HepG2 (cell line): Measurements from ENCODE around the gene NUDT3. TPM values are rescaled to one million over a fixed set of nuclear protein-coding genes. Genes with fewer than 3 reads are reported as not detected.
A peak's percentile ranks its signal among the peaks of the same experiment; 100 is the strongest.

Experiments
- ATF7 ChIP-seq, 2 experiments: fragments of 450-650 bp in 1 of 2; sonication (generic) in 1 of 2; formaldehyde crosslinking in 1 of 2; IDR thresholded peaks; 2 replicates each; pipeline versions ENCODE4 v1.4.0 to v1.6.1; 2016 to 2020; ENCODE audit warnings: antibody characterized with exemption in 1 of 2, mild to moderate bottlenecking in 1 of 2, missing genetic modification reagents in 1 of 2
- ATM ChIP-seq: fragments of 450-650 bp; IDR thresholded peaks from 2 replicates; pipeline ENCODE4 v1.7.1; 2017; ENCODE audit warnings: mild to moderate bottlenecking, borderline replicate concordance
- EED ChIP-seq: sonication (generic); formaldehyde crosslinking; IDR thresholded peaks from 2 replicates; pipeline ENCODE4 v1.5.0; 2020; ENCODE audit warnings: mild to moderate bottlenecking, missing genetic modification reagents
- KDM4B ChIP-seq: sonication (generic); formaldehyde crosslinking; IDR thresholded peaks from 2 replicates; pipeline ENCODE4 v1.4.0; 2020; ENCODE audit warnings: missing genetic modification reagents
- KLF12 ChIP-seq: sonication (generic); formaldehyde crosslinking; IDR thresholded peaks from 2 replicates; pipeline ENCODE4 v1.4.0; 2020; ENCODE audit warnings: missing genetic modification reagents, borderline replicate concordance
- KLF13 ChIP-seq: sonication (generic); formaldehyde crosslinking; IDR thresholded peaks from 2 replicates; pipeline ENCODE4 v1.4.0; 2020; ENCODE audit warnings: mild to moderate bottlenecking, missing genetic modification reagents
- MAFF ChIP-seq: IDR thresholded peaks from 2 replicates; pipeline ENCODE4 v1.6.1; 2011; ENCODE audit warnings: low read depth, low read length, improper control_type of control experiment
- ONECUT2 ChIP-seq: sonication (generic); formaldehyde crosslinking; IDR thresholded peaks from 2 replicates; pipeline ENCODE4 v1.4.0; 2020; ENCODE audit warnings: missing genetic modification reagents
- PRPF4 ChIP-seq: fragments of 200-400 bp; formaldehyde crosslinking; IDR thresholded peaks from 2 replicates; pipeline ENCODE4 v1.6.1; 2016; ENCODE audit warnings: low read length, low read depth; ENCODE audit not compliant: poor library complexity, severe bottlenecking
- SMAD9 ChIP-seq: sonication (generic); formaldehyde crosslinking; IDR thresholded peaks from 2 replicates; pipeline ENCODE4 v1.5.1; 2020; ENCODE audit warnings: mild to moderate bottlenecking, missing genetic modification reagents
- SMARCC2 ChIP-seq: fragments of 450-650 bp; IDR thresholded peaks from 2 replicates; pipeline ENCODE4 v1.6.1; 2017; ENCODE audit warnings: antibody characterized with exemption, mild to moderate bottlenecking
- SOX13 ChIP-seq, 3 experiments: fragments of 450-650 bp in 1 of 3; sonication (generic) in 1 of 3; formaldehyde crosslinking in 1 of 3; IDR thresholded peaks in 2 of 3; conservative IDR thresholded peaks in 1 of 3; 2 replicates each; pipeline versions ENCODE4 v1.5.0 to v1.6.1; 2016 to 2020; ENCODE audit warnings: antibody characterized with exemption in 1 of 3, mild to moderate bottlenecking in 1 of 3, missing compliant biosample characterization in 1 of 3, missing genetic modification reagents in 1 of 3, moderate library complexity in 1 of 3
- SP2 ChIP-seq: sonication (generic); formaldehyde crosslinking; IDR thresholded peaks from 2 replicates; pipeline ENCODE4 v1.5.1; 2020; ENCODE audit warnings: mild to moderate bottlenecking, missing genetic modification reagents
- TEAD2 ChIP-seq: sonication (generic); formaldehyde crosslinking; IDR thresholded peaks from 2 replicates; pipeline ENCODE4 v1.9.0; 2021; ENCODE audit warnings: missing genetic modification reagents
- TOPORS ChIP-seq: sonication (generic); formaldehyde crosslinking; IDR thresholded peaks from 2 replicates; pipeline ENCODE4 v1.8.0; 2023; ENCODE audit warnings: mild to moderate bottlenecking, missing genetic modification reagents
- ZFP36L1 ChIP-seq: sonication (generic); formaldehyde crosslinking; IDR thresholded peaks from 2 replicates; pipeline ENCODE4 v1.8.0; 2022; ENCODE audit warnings: mild to moderate bottlenecking, missing genetic modification reagents, moderate library complexity
- ZNF552 ChIP-seq: sonication (generic); formaldehyde crosslinking; IDR thresholded peaks from 2 replicates; pipeline ENCODE4 v1.9.0; 2022; ENCODE audit warnings: missing genetic modification reagents, mild to moderate bottlenecking, borderline replicate concordance
- ZNF816 ChIP-seq: sonication (generic); formaldehyde crosslinking; IDR thresholded peaks from 2 replicates; pipeline ENCODE4 v1.8.0; 2022; ENCODE audit warnings: missing genetic modification reagents, mild to moderate bottlenecking, borderline replicate concordance
- polyA plus RNA-seq, 8 experiments: library from polyadenylated mRNA; depleted of rRNA in 3 of 8; stranded (reverse) in 7 of 8; unstranded in 1 of 8; fragments of >200 nt; fragmentation: Illumina TruSeq in 4 of 8; extraction: Trizol in 4 of 8; gene quantifications; 2 replicates each; pipeline versions ENCODE4 v1.2.1 to v1.2.3, GENCODE V29; 2011 to 2016; ENCODE audit warnings: low read depth in 4 of 8, missing spikeins in 1 of 8, mixed read lengths in 1 of 8; ENCODE audit not compliant: insufficient read depth in 1 of 8
- total RNA-seq, 5 experiments: library from RNA; depleted of rRNA; stranded (reverse); fragments of >200 nt; fragmentation: Illumina TruSeq; extraction: Trizol; gene quantifications; 2 replicates each; pipeline ENCODE4 v1.2.3, GENCODE V29; 2016; ENCODE audit warnings: low read depth in 1 of 5
- TF ChIP-seq, protein P1 (sequence below), 2 experiments: sonication (generic) in 1 of 2; formaldehyde crosslinking in 1 of 2; IDR thresholded peaks; 2 replicates each; pipeline versions ENCODE4 v1.6.1 to v1.9.0; 2014 to 2022; ENCODE audit warnings: antibody characterized with exemption in 1 of 2, borderline replicate concordance in 1 of 2, inconsistent platforms in 1 of 2, low read depth in 1 of 2, missing genetic modification reagents in 1 of 2
- TF ChIP-seq, protein P2 (sequence below): sonication (generic); formaldehyde crosslinking; IDR thresholded peaks from 2 replicates; pipeline ENCODE4 v1.8.0; 2022; ENCODE audit warnings: mild to moderate bottlenecking, missing genetic modification reagents, borderline replicate concordance

Gene NUDT3
- total and polyA plus RNA-seq, 2 of the 13 experiments (the other 11 are each of a cell fraction or from before 2014, with no cell fraction given) = 20.2 to 20.6 TPM

GRCh38 chr6:34237722-34238584 is 154.5 kb downstream of the NUDT3 start (continued):
- peak; percentile 95 for TF ChIP-seq ZNF552 (CRISPR knock-in tag)
- peak; percentile 99 for TF ChIP-seq EED
- TF ChIP-seq SOX13 (IDR thresholded peaks at IDR 0.05) = no peak
- TF ChIP-seq SOX13 (CRISPR knock-in tag; conservative IDR thresholded peaks at IDR 0.05 in 1 of 2, IDR thresholded peaks at IDR 0.05 in 1 of 2) = peak in 1 of 2 experiments; percentile 11; a peak in 1 of 4 replicates
- peak; percentile 91; the same call in 1 of the 2 replicates for TF ChIP-seq ZNF816 (CRISPR knock-in tag)
- no peak for TF ChIP-seq ATF7 (IDR thresholded peaks at IDR 0.05)
- peak; percentile 62; the same call in 1 of the 2 replicates for TF ChIP-seq ATF7 (CRISPR knock-in tag; IDR thresholded peaks at IDR 0.05)
- TF ChIP-seq SMARCC2 = no peak
- peak; percentile 62; the same call in 1 of the 2 replicates for TF ChIP-seq ONECUT2
- TF ChIP-seq SP2 (CRISPR knock-in tag) = peak; percentile 42; the same call in 1 of the 2 replicates
- TF ChIP-seq ATM = no peak
- peak; percentile 99 for TF ChIP-seq TOPORS (CRISPR knock-in tag)
- TF ChIP-seq PRPF4 = no peak
- TF ChIP-seq TEAD2 (CRISPR knock-in tag) = peak; percentile 95
- TF ChIP-seq KLF12 (CRISPR knock-in tag) = peak; percentile 95
- TF ChIP-seq, protein P1, sequence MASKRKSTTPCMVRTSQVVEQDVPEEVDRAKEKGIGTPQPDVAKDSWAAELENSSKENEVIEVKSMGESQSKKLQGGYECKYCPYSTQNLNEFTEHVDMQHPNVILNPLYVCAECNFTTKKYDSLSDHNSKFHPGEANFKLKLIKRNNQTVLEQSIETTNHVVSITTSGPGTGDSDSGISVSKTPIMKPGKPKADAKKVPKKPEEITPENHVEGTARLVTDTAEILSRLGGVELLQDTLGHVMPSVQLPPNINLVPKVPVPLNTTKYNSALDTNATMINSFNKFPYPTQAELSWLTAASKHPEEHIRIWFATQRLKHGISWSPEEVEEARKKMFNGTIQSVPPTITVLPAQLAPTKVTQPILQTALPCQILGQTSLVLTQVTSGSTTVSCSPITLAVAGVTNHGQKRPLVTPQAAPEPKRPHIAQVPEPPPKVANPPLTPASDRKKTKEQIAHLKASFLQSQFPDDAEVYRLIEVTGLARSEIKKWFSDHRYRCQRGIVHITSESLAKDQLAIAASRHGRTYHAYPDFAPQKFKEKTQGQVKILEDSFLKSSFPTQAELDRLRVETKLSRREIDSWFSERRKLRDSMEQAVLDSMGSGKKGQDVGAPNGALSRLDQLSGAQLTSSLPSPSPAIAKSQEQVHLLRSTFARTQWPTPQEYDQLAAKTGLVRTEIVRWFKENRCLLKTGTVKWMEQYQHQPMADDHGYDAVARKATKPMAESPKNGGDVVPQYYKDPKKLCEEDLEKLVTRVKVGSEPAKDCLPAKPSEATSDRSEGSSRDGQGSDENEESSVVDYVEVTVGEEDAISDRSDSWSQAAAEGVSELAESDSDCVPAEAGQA (IDR thresholded peaks at IDR 0.05; ENCODE audit: low read depth) = no peak
- TF ChIP-seq, protein P1 (CRISPR knock-in tag; IDR thresholded peaks at IDR 0.05; ENCODE audit: borderline replicate concordance) = peak; percentile 99
- 0 out of 2 replicates have a peak, but pooled peaks have one; percentile 69 for TF ChIP-seq KLF13
- no peak for TF ChIP-seq MAFF
- TF ChIP-seq, protein P2, sequence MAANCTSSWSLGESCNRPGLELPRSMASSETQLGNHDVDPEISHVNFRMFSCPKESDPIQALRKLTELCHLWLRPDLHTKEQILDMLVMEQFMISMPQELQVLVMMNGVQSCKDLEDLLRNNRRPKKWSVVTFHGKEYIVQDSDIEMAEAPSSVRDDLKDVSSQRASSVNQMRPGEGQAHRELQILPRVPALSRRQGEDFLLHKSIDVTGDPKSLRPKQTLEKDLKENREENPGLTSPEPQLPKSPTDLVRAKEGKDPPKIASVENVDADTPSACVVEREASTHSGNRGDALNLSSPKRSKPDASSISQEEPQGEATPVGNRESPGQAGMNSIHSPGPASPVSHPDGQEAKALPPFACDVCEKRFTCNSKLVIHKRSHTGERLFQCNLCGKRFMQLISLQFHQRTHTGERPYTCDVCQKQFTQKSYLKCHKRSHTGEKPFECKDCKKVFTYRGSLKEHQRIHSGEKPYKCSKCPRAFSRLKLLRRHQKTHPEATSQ (CRISPR knock-in tag) = peak; percentile 88
- TF ChIP-seq ZFP36L1 = peak; percentile 92; the same call in 1 of the 2 replicates
- no peak for TF ChIP-seq KDM4B (CRISPR knock-in tag)
- TF ChIP-seq SMAD9 (CRISPR knock-in tag) = no peak
